Astrocyte of the spinal cord (primary cell): ENCODE results near the gene NUP160.
A peak's percentile ranks its signal among the peaks of the same experiment; 100 is the strongest.
"Not testable (repeated sequence)": the region's sequence is repeated elsewhere in the genome, so short reads cannot be mapped to it uniquely, and the experiment has no call there.

Experiments used
- DNase-seq: peaks from one replicate; pipeline ENCODE4 v3.0.0; 2011; ENCODE audit warnings: low read depth, low spot score
- H3K4me3 ChIP-seq: 2 replicates; pipeline ENCODE4 v1.5.1; 2011; ENCODE audit warnings: low read depth, mild to moderate bottlenecking, low read length, moderate library complexity
- in situ Hi-C: cut with HindIII; loops from 2 replicates; pipeline ENCODE4 v1.10.0; 2017; ENCODE audit warnings: low sequenced_read_pairs
- TF ChIP-seq, protein P1 (sequence below): IDR thresholded peaks from 2 replicates; pipeline ENCODE4 v1.5.1; 2012; ENCODE audit warnings: low read depth, mild to moderate bottlenecking, low read length, inconsistent platforms

The NUP160 gene

DNA sequence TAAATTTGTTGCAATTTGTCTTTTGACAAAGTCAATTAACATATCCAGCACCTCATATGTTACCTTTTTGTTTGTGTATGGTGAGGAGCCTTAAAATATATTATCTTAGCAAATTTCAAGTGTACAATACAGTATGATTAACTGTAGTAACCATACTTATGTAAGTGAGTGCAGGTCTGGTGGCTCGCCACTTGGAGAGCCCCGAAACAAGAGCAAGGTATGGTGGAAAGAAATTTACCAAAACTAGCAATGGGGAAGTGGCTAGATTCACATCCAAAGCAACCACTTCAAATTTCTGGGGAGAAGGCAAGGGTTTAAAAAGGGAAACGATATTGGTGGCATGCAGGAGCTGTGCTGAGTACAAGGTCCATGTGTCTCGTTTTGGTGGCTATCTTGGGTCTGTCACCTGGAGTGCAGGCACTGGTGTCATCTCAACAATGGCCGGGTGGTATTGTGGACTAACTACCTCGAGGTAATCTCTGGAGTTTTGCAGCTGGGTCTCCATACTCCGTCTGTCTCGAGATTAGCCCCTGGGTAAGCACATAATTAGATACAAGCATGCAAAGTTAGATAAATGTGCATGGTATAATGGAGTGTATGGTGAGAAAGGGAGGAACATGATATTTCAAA lies 72.8 kb downstream of the NUP160 start:
- no peak for DNase-seq
- TF ChIP-seq, protein P1, sequence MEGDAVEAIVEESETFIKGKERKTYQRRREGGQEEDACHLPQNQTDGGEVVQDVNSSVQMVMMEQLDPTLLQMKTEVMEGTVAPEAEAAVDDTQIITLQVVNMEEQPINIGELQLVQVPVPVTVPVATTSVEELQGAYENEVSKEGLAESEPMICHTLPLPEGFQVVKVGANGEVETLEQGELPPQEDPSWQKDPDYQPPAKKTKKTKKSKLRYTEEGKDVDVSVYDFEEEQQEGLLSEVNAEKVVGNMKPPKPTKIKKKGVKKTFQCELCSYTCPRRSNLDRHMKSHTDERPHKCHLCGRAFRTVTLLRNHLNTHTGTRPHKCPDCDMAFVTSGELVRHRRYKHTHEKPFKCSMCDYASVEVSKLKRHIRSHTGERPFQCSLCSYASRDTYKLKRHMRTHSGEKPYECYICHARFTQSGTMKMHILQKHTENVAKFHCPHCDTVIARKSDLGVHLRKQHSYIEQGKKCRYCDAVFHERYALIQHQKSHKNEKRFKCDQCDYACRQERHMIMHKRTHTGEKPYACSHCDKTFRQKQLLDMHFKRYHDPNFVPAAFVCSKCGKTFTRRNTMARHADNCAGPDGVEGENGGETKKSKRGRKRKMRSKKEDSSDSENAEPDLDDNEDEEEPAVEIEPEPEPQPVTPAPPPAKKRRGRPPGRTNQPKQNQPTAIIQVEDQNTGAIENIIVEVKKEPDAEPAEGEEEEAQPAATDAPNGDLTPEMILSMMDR = no peak
- in situ Hi-C loops = no loop called here
- H3K4me3 ChIP-seq = no peak overlapping the region

DNA sequence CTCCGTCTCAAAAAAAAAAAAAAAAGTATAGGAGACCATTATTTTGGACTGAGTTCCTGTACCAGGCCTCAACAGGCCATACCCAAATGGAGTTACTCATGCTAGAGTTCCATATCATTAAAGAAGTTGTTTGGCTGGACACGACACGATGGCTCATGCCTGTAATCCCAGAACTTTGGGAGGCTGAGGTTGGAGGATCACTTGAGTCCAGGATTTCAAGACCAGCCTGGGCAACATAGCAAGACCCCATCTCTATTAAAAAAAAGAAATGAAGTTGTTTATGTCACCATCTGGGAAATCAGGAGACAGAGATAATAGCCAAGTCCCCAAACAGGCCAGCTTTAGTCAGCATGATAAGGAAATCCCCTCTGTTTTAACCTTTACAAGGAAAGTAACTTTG lies 74.3 kb downstream of the NUP160 start:
- in situ Hi-C loops = no loop called here
- DNase-seq = no peak
- TF ChIP-seq, protein P1 = no peak
- H3K4me3 ChIP-seq = no peak overlapping the region

DNA sequence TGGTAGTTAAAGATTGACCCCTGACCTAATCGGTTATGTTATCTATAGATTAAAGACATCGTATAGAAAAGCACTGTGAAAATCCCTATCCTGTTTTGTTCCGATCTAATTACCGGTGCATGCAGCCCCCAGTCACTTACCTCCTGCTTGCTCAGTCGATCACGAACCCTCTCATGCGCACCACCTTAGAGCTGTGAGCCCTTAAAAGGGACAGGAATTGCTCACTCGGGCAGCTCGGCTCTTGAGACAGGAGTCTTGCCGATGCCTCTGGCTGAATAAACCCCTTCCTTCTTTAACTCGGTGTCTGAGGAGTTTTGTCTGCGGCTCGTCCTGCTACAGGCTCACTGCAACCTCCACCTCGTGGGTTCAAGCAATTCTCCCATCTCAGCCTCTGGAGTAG lies 78.6 kb downstream of the NUP160 start:
- DNase-seq, in situ Hi-C loops, H3K4me3 ChIP-seq: not testable (repeated sequence)

GRCh38 chr11:47768101-47768612 lies 80.0 kb downstream of the NUP160 start:
- TF ChIP-seq, protein P1 = peak; percentile 10
- DNase-seq = peak; percentile 68
- H3K4me3 ChIP-seq = peak overlapping the region; percentile 91
- in situ Hi-C loops = no loop called here

DNA sequence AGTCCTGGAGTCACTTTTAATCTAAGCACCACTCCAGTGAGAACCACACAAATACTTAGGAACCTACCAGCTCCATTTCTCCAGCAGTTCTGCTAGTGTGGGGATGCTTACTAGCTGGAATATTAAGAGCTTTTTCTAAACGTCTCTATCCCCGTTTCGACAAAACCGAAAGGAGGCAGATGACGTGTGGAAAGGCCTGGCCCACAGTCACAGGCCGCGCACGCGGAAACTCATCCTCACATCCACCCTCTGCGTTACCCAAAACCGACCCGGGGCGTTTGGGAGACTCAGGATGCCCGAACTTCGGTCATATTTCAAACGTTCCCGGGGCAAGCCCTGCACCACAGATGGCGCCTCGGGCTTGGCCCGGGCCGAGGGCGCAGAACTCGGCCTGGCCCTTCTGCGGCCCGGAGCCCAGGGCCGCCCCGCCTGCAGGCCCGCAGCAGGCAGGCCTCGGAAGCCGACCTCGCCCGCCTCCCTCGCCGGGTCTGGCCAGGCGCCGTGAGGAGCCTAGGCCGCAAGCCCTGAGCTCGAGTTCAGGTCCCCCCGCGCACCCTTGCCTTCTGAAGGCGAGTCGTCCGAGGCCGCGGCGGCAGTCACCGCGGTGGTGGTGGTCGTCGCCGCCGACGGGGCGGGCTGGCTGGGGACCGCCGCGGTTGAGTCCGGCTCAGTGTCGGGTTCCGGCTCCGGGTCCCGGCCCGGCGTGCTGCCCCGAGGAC lies 81.5 kb downstream of the NUP160 start:
- TF ChIP-seq, protein P1 = no peak
- peak overlapping the region; percentile 91 for H3K4me3 ChIP-seq
- in situ Hi-C loops = no loop called here
- peak; percentile 69 for DNase-seq

DNA sequence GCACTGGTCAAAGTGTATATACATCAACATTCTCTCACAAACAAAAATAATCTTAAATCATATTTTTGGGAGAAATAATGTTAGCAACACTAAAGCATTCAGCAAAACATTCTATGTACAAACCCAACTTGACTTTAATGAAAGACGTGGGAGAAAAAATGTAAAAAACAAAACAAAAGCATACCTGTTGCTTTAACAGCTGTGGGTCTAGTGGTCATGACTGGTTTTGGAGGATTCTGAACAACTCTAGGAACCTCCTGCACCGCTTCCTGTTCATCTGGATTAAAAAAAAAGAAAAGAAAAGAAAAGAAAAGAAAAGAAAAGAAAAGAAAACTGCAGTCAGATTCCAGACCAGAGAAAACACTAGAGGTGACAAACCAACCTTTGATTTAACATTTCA lies 83.1 kb downstream of the NUP160 start:
- in situ Hi-C loops = no loop called here
- peak overlapping the region; percentile 1 for H3K4me3 ChIP-seq
- TF ChIP-seq, protein P1 = no peak
- no peak for DNase-seq

GRCh38 chr11:47759291-47759690 lies 88.9 kb downstream of the NUP160 start:
- H3K4me3 ChIP-seq, in situ Hi-C loops, DNase-seq: not testable (repeated sequence)
